OCI-LY7 (cell line): Measurements from ENCODE around the gene ZNF213.

Experiments used
- EZH2phosphoT487 ChIP-seq: fragments of 200-600 bp; sonication (generic); IDR thresholded peaks from 2 replicates; pipeline ENCODE4 v1.6.1; 2018; ENCODE audit warnings: low read depth, borderline replicate concordance, mild to moderate bottlenecking, mixed run types, antibody characterized with exemption, low read length, moderate library complexity, mixed read lengths
- TF ChIP-seq, protein P1 (sequence below): fragments of 200-600 bp; sonication (generic); conservative IDR thresholded peaks from 2 replicates; pipeline ENCODE4 v1.5.1; 2014; ENCODE audit warnings: mild to moderate bottlenecking, antibody characterized with exemption, low read length, moderate library complexity, mixed read lengths

DNA sequence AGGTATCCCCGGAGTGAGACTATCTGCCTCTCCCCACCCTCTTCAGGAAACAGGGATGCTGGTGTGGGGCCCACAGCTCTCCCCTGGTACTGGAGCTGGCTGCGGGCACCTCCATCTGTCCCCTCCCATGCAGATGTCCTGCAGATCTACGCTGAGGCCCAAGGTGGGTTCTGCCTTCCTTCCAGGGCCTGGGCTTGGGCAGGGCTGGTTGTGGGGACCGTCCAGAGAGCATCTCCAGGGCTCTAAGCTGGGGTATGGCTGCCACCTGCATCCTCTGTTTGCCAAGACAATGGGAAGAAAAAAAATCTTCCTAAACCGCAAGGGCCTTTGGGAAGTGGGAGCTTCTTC is 12.9 kb downstream of the ZNF213 start:
- TF ChIP-seq EZH2phosphoT487, result no peak
- TF ChIP-seq, protein P1, sequence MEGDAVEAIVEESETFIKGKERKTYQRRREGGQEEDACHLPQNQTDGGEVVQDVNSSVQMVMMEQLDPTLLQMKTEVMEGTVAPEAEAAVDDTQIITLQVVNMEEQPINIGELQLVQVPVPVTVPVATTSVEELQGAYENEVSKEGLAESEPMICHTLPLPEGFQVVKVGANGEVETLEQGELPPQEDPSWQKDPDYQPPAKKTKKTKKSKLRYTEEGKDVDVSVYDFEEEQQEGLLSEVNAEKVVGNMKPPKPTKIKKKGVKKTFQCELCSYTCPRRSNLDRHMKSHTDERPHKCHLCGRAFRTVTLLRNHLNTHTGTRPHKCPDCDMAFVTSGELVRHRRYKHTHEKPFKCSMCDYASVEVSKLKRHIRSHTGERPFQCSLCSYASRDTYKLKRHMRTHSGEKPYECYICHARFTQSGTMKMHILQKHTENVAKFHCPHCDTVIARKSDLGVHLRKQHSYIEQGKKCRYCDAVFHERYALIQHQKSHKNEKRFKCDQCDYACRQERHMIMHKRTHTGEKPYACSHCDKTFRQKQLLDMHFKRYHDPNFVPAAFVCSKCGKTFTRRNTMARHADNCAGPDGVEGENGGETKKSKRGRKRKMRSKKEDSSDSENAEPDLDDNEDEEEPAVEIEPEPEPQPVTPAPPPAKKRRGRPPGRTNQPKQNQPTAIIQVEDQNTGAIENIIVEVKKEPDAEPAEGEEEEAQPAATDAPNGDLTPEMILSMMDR, result no peak
